UCSD-AML1 (cell line): ENCODE measurements around the gene SSC5D.

Experiments
- DNase-seq: peaks from one replicate; lab custom pipeline; 2025; ENCODE audit not compliant: unreplicated experiment; lab: John Stamatoyannopoulos, UW

SSC5D gene

DNA sequence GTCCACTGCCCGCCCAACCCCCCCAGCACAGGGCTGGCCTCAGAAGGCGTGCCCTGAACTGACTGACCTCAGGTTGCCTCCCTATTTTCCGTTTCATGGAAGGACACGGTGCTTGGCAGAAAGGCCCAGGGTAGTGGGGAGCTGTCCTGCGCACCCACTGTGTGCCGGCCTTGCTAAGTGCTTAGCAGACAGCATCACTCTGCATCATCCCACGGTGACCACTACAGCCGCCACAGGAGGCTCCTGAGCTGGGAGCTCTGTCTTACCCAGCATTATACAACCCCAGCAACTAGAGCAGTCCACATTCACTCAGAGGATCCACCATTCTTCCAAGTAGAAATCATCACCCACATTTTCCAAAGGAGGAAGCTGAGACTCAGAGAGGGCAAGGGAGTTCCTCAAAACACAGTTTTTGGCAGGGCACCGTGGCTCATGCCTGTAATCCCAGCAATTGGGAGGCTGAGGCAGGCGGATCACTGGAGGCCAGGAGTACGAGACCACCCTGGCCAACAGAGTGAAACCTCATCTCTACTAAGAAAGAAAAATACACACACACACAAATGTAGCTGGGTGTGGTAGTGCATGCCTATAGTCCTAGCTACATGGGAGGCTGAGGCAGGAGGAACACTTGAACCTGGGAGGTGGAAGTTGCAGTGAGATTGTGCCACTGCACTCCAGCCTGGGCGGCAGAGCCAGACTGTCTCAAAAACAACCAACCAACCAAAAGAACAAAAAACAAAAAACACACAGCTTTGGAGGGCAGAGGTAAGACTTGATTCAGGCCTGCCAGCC is 47.1 kb downstream of the SSC5D start:
- no peak for DNase-seq

GRCh38 chr19:55535965-55536350 is 47.7 kb downstream of the SSC5D start:
- no peak for DNase-seq

DNA sequence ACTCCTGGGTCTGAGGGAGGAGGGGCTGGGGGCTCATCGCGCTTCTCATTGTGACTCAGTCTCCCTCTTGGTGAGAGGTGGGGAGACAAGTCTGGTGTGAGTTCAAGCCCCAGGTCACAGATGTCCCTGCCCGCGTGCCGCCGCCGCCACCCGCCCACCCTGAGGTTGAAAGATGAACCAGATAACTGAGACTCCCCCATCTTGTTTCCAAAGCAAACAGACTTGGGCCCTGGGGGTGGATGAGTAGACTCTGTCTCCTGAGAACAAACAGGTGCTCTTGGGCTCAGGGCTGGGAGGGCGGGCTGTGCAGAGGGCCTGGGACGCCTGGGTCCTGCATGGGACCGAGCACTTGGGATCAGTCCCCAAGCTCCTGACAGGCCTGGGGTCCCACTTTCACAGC is 48.1 kb downstream of the SSC5D start:
- DNase-seq, result no peak

GRCh38 chr19:55536951-55537740 is 48.9 kb downstream of the SSC5D start, which contains the start of gene SBK2:
SBK2 (minus strand) TSS chr19:55537133; CDS start chr19:55536294, 839 bp downstream.
- no peak for DNase-seq

DNA sequence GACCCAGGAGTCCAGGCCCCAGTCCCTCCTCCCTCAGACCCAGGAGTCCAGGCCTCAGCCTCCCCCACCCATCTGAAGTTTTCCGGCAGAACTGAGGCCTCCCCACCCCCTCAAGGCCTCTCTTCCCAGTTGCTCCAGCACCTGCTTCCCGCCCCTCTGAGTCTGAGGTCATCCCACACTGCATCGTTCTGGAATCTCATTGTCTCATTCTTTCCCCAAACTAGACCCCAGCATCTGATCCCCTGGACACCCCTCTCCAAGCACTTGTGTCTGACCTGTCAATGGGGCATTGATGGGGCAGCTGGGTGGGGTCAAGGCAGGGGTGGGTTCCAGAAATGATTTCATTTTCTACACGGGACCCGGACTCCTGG is 49.5 kb downstream of the SSC5D start:
- no peak for DNase-seq

GRCh38 chr19:55538132-55538531 is 49.9 kb downstream of the SSC5D start:
- DNase-seq, result no peak

GRCh38 chr19:55539090-55539984 is 51.1 kb downstream of the SSC5D start:
- DNase-seq, result no peak

DNA sequence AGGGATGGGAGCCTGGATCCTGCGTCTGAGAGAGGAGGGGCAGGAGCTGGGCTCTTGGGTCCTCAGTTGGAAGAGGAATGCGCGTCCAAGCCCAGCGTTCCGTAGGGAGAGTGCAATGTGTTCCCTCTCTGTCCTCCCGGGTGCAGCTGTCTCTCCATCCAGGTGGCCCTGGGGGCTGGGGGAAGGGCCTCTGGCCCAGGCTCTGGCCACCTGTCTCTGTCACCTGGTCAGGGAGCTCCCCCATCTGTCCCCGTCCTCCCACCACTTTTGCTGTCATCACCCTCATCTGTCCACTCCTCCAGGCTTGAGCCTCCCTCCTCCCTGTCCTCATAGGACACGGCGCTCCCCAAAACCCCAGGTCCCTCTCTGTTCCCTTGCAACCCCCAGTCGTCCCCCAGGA is 52.4 kb downstream of the SSC5D start:
- no peak for DNase-seq

- no peak for DNase-seq
Observed at GRCh38 chr19:55541091-55541490, 52.9 kb downstream of the SSC5D start.

GRCh38 chr19:55542292-55542855 is 54.1 kb downstream of the SSC5D start:
- no peak for DNase-seq

DNA sequence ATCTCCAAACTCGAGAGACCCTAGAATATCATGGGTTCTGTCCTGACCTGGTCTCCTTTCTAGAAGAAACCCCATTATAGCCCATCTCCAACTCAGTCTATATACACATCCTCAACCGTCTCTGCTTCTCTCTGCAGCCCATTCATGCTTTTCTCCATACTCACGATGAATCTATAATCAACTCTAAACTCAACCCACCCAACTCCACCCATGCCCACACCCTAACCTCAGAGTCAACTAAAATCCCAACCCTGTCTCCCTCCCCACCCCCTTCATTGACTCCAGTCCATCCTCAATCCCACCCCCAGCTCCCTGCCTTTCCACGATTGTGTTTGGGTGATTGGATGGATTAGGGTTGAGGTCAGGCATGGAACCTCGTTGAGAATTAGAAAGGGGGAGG is 55.3 kb downstream of the SSC5D start:
- DNase-seq, result no peak

- DNase-seq, result no peak
Observed at GRCh38 chr19:55544014-55544413, 55.8 kb downstream of the SSC5D start.

GRCh38 chr19:55544776-55545439 is 56.7 kb downstream of the SSC5D start:
- no peak for DNase-seq

GRCh38 chr19:55545443-55545842 is 57.2 kb downstream of the SSC5D start, which contains the start of gene SBK3:
SBK3 (minus strand) TSS chr19:55545543; CDS start chr19:55545543, 0 bp downstream.
- no peak for DNase-seq

- DNase-seq, result no peak
Observed at GRCh38 chr19:55546011-55546410, 57.8 kb downstream of the SSC5D start.

DNA sequence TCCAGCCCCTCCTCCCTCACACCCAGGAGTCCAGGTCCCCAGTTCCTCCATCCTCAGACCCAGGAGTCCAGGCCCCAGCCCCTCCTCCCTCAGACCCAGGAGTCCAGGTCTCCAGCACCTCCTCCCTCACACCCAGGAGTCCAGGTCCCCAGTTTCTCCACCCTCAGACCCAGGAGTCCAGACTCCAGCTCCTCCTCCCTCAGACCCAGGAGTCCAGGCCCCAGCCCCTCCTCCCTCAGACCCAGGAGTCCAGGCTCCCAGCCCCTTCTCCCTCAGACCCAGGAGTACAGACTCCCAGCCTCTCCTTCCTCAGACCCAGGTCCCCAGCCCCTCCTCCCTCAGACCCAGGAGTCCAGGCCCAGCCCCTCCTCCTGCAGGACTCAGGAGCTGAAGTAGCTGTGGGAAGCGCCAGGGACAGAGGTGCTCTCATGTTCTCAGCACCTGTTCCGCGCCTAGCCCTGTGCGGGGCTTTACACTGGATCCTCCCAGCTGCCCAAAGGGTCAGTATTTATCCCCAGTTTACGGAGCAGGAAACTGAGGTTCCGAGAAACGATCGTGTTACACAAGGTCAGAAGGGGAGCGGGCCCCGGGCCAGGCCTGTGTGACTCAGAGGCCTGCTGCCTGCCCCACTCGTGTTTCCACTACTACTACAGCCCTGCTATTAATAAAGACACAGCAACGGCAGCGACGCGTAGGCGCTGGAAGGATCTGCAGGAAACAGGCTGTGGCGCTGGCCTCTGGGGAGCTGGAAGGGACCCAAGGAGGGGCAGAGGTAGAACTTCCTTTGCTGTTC is 58.8 kb downstream of the SSC5D start:
- peak; percentile 89 for DNase-seq

DNA sequence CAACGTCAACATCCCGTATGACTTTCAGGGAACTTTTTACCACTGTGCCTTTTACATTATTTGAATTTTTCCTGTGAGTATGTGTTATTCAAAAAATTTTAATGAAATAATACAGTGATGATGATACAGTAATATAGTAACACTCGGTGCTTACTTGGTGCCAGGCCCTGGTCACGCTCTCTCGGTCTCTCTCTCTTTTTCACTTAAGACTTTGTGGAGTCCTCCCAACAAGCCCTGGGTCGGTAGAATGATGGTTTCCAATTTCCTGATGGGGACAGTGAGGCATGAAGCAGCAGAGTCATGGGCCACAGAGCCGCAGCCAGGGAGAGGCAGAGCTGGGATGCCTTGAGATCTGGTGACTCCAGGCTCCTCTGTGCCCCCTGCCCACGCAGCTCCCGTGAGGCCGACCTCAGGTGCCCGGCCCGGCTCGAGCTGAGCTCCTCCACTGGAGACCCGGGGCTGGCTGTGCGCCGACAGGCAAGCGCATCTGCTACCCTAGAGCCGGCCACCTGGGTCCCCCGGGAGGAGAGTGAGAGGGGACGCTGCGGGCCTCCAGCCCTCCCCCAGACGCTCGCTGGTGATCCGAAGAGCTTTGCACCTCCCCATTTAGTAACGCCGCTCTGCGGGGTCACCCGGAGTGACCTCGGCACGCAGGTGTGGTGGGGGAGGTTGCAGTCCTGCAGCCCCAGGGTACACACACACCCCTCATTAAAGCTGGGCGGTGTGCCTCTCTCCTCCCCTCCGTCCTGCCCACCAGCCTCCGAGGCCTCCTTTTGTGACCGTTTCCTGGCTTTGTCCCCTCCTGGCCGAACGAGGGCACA is 61.5 kb downstream of the SSC5D start:
- DNase-seq, result no peak

GRCh38 chr19:55550321-55550650 is 62.0 kb downstream of the SSC5D start:
- no peak for DNase-seq

GRCh38 chr19:55552206-55552605 is 64.0 kb downstream of the SSC5D start:
- DNase-seq, result no peak
